Activated T-helper 17 cell treated with anti-CD3 and anti-CD28 coated beads, Interleukin-2, amount 50 U/mL, for 72 hours (primary cell): Measurements from ENCODE around the gene VPS54. TPM values are rescaled to one million over a fixed set of nuclear protein-coding genes. Genes with fewer than 3 reads are reported as not detected.
"Not testable (repeated sequence)": the region's sequence is repeated elsewhere in the genome, so short reads cannot be mapped to it uniquely, and the experiment has no call there.

ENCODE experiments used
- ATAC-seq: fragments of 150-1000 bp; cut with Tn5 transposase; replicated peaks from 2 replicates; pipeline ENCODE4 v1.10.0; 2021; ENCODE audit warnings: mild to moderate bottlenecking, moderate library complexity
- H3K27ac Mint-ChIP-seq: one replicate; pipeline ENCODE4 v1.8.0; 2022; ENCODE audit warnings: mixed read lengths
- H3K27me3 Mint-ChIP-seq: one replicate; pipeline ENCODE4 v1.8.0; 2022; ENCODE audit warnings: mixed read lengths
- H3K36me3 Mint-ChIP-seq: one replicate; pipeline ENCODE4 v1.8.0; 2022; ENCODE audit warnings: low read depth, mild to moderate bottlenecking, mixed read lengths
- H3K4me1 Mint-ChIP-seq: one replicate; pipeline ENCODE4 v1.8.0; 2022; ENCODE audit warnings: mixed read lengths
- H3K4me3 Mint-ChIP-seq: one replicate; pipeline ENCODE4 v1.8.0; 2022; ENCODE audit warnings: mild to moderate bottlenecking, mixed read lengths
- H3K9me3 Mint-ChIP-seq: one replicate; pipeline ENCODE4 v1.8.0; 2022; ENCODE audit warnings: mixed read lengths
- total RNA-seq, 2 donors: library from RNA; stranded (reverse); gene quantifications; one replicate each; pipeline ENCODE4 v1.2.3, GENCODE V29; 2022

Gene VPS54
- total RNA-seq, 2 donors from 2014 or later, result 7.9 to 13.7 TPM

GRCh38 chr2:64013053-64013452, 6.2 kb downstream of the VPS54 start:
- peaks cover 2% of the 10 kb centered on the region for H3K36me3 Mint-ChIP-seq
- no peaks in the 10 kb centered on the region for H3K27me3 Mint-ChIP-seq
- no peak for ATAC-seq
- H3K9me3 Mint-ChIP-seq, result no peaks in the 10 kb centered on the region
- no peak overlapping the region for H3K4me3 Mint-ChIP-seq
- peaks cover 29% of the 10 kb centered on the region for H3K4me1 Mint-ChIP-seq
- no peak overlapping the region for H3K27ac Mint-ChIP-seq

DNA sequence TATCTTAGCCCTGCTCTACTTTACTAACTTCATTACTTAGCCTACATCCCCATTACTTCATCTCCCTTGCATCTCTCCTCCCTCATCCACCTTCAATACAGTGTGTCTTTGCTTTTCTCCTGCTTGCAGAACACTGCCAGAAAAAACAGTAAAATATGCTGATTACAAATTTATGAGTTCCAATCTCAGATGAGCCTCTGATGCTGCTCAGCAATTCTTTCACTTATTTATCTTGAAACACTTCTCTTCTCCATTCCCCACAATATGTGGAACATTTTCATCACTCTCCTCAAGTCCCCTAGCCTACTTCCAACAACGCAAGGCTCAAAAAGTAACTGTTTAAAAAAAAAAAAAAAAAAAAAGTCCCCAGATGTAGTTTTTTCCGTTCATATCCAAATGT, 7.1 kb downstream of the VPS54 start:
- H3K9me3 Mint-ChIP-seq, result no peaks in the 10 kb centered on the region

GRCh38 chr2:64008434-64009009, 10.7 kb downstream of the VPS54 start:
- H3K36me3 Mint-ChIP-seq, result peaks cover 12% of the 10 kb centered on the region
- H3K4me3 Mint-ChIP-seq, result no peak overlapping the region
- H3K27ac Mint-ChIP-seq, result no peak overlapping the region
- no peak for ATAC-seq
- no peaks in the 10 kb centered on the region for H3K9me3 Mint-ChIP-seq
- H3K4me1 Mint-ChIP-seq, result peaks cover 24% of the 10 kb centered on the region
- no peaks in the 10 kb centered on the region for H3K27me3 Mint-ChIP-seq

More for the DNA sequence above, 7.1 kb downstream of the VPS54 start:
- H3K36me3 Mint-ChIP-seq, result peaks cover 7% of the 10 kb centered on the region
- ATAC-seq, result peak; percentile 59
- no peaks in the 10 kb centered on the region for H3K27me3 Mint-ChIP-seq
- H3K4me3 Mint-ChIP-seq, result peak overlapping the region; percentile 1
- H3K27ac Mint-ChIP-seq, result peak overlapping the region; percentile 31
- H3K4me1 Mint-ChIP-seq, result peaks cover 30% of the 10 kb centered on the region

GRCh38 chr2:64007924-64008323, 11.3 kb downstream of the VPS54 start:
- no peaks in the 10 kb centered on the region for H3K27me3 Mint-ChIP-seq
- ATAC-seq, result no peak
- H3K36me3 Mint-ChIP-seq, result peaks cover 12% of the 10 kb centered on the region
- H3K4me3 Mint-ChIP-seq, result no peak overlapping the region
- no peaks in the 10 kb centered on the region for H3K9me3 Mint-ChIP-seq
- H3K4me1 Mint-ChIP-seq, result peaks cover 26% of the 10 kb centered on the region
- no peak overlapping the region for H3K27ac Mint-ChIP-seq

DNA sequence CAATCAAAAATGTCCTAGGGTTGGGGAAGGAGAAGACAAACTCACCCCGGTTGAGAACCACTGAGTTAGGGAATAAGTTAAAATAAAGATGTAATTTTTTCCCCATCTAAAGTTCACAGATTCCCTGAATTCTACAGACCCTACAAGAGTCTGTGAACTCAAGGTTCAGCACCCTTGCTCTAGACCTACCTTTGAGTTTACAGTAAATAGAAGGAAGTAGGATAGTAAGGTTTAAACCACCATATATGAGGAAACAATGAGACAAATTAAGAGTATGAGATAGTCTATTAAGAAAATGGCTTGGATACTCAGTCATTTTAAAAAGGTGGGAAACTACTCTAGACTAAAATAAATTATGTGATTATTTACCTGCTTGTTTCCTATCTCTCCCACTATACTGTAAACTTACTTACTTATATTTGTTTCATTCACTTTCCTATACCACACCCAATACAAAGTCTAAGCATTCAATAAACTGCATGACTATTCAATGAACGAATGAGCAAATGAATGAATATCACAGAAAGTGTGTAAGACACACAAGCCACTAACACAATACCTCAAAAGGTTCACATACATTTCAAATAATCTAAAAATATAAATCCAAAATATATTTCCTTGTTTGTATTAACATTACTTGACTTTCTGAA, 13.4 kb downstream of the VPS54 start:
- ATAC-seq, result no peak
- no peaks in the 10 kb centered on the region for H3K27me3 Mint-ChIP-seq
- H3K9me3 Mint-ChIP-seq, result no peaks in the 10 kb centered on the region
- no peak overlapping the region for H3K4me3 Mint-ChIP-seq
- peaks cover 12% of the 10 kb centered on the region for H3K36me3 Mint-ChIP-seq
- H3K4me1 Mint-ChIP-seq, result peaks cover 24% of the 10 kb centered on the region
- H3K27ac Mint-ChIP-seq, result no peak overlapping the region

DNA sequence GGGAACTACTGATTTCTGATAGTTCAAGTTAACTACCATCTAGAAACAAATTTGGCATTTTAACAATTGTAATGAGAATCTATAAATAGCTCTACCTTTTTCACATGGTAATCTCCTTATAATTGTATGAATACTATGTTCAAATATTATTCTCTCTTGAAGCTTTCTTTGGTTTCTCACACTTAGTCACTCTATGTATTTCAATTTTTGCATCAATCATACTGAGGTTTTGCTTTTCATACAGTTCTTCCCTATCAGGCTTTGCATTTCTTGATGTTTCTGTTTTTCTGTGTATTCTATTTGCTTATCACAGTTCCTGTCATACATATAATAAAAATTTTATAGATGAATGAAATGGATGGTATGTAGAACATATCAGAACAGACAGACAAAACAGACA, 16.0 kb downstream of the VPS54 start:
- Mint-ChIP-seq H3K9me3 (peaks cover 3% of the 10 kb centered on the region), H3K27ac (no peak overlapping the region), H3K27me3 (no peaks in the 10 kb centered on the region), H3K4me1 (peaks cover 15% of the 10 kb centered on the region), H3K4me3 (no peak overlapping the region), H3K36me3 (peaks cover 12% of the 10 kb centered on the region)
- peak; percentile 31 for ATAC-seq

GRCh38 chr2:64001382-64002101, 17.7 kb downstream of the VPS54 start:
- ATAC-seq, result no peak
- Mint-ChIP-seq H3K36me3 (no peaks in the 10 kb centered on the region), H3K27me3 (no peaks in the 10 kb centered on the region), H3K27ac (peak overlapping the region; percentile 28), H3K4me3 (no peak overlapping the region), H3K4me1 (peaks cover 10% of the 10 kb centered on the region), H3K9me3 (peaks cover 6% of the 10 kb centered on the region)

GRCh38 chr2:64000630-64001381, 18.4 kb downstream of the VPS54 start:
- no peaks in the 10 kb centered on the region for H3K27me3 Mint-ChIP-seq
- peaks cover 10% of the 10 kb centered on the region for H3K4me1 Mint-ChIP-seq
- no peaks in the 10 kb centered on the region for H3K36me3 Mint-ChIP-seq
- no peak overlapping the region for H3K4me3 Mint-ChIP-seq
- H3K27ac Mint-ChIP-seq, result peak overlapping the region; percentile 28
- peaks cover 6% of the 10 kb centered on the region for H3K9me3 Mint-ChIP-seq
- no peak for ATAC-seq

DNA sequence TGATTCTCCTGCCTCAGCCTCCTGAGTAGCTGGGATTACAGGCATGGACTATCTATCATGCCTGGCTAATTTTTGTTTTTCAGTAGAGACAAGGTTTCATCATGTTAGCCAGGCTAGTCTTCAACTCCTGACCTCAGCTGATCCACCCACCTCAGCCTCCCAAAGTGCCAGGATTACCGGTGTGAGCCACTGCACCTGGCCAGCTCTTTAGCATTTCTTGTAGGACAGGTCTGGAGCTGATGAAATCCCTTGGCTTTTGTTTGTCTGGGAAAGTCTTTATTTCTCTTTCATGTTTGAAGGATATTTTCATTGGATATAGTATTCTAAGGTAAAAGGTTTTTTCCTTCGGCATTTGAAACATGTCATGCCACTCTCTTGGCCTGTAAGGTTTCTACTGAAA, 20.2 kb downstream of the VPS54 start:
- Mint-ChIP-seq H3K9me3 (peaks cover 6% of the 10 kb centered on the region), H3K27me3 (no peaks in the 10 kb centered on the region), H3K4me1 (peaks cover 19% of the 10 kb centered on the region), H3K27ac (no peak overlapping the region), H3K36me3 (no peaks in the 10 kb centered on the region), H3K4me3 (no peak overlapping the region)
- no peak for ATAC-seq

DNA sequence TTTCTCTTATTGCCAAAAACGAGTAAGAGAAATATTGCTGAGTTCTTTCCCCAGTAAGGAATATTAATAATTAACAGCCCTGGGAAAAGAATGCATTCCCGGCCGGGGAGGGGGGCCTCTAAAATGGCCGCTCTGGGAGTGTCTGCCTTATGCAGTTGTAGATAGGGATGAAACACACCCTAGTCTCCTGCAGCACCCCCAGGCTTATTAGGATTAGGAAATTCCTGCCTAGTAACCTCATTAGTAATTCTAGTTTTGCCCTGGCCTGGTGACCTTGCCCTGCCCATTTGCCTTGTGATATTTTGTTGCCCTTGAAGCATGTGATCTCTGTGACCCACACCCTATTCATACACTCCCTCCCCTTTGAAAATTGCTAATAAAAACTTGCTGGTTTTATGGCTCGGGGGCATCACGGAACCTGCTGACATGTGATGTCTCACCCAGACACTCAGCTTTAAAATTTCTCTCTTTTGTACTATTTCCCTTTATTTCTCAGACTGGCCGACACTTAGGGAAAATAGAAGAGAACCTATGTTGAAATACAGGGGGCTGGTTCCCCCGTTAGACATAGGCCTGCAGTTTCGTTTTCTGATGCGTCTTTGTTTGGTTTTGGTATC, 22.5 kb downstream of the VPS54 start:
- not testable (repeated sequence) for H3K4me3 Mint-ChIP-seq, ATAC-seq, H3K36me3 Mint-ChIP-seq, H3K9me3 Mint-ChIP-seq, H3K27ac Mint-ChIP-seq, H3K27me3 Mint-ChIP-seq
- peaks cover 13% of the 10 kb centered on the region for H3K4me1 Mint-ChIP-seq

GRCh38 chr2:63994329-63995070, 24.7 kb downstream of the VPS54 start:
- H3K27me3 Mint-ChIP-seq, H3K4me3 Mint-ChIP-seq, H3K36me3 Mint-ChIP-seq, ATAC-seq: not testable (repeated sequence)
- Mint-ChIP-seq H3K27ac (peak overlapping the region; percentile 11), H3K4me1 (peaks cover 19% of the 10 kb centered on the region), H3K9me3 (peaks cover 14% of the 10 kb centered on the region)

- Mint-ChIP-seq H3K4me3 (no peak overlapping the region), H3K27ac (peak overlapping the region; percentile 11), H3K27me3 (no peaks in the 10 kb centered on the region), H3K36me3 (no peaks in the 10 kb centered on the region), H3K4me1 (peaks cover 19% of the 10 kb centered on the region), H3K9me3 (peaks cover 14% of the 10 kb centered on the region)
- no peak for ATAC-seq
Observed at GRCh38 chr2:63993871-63994270, 25.4 kb downstream of the VPS54 start.

- H3K27ac Mint-ChIP-seq, ATAC-seq, H3K9me3 Mint-ChIP-seq, H3K36me3 Mint-ChIP-seq, H3K4me3 Mint-ChIP-seq, H3K27me3 Mint-ChIP-seq: not testable (repeated sequence)
- H3K4me1 Mint-ChIP-seq, result peaks cover 19% of the 10 kb centered on the region
Observed at GRCh38 chr2:63993130-63993584, 26.1 kb downstream of the VPS54 start.
